DMS114 treated with DMSO at 0.1 percent for 48 hours (cell line): ENCODE data around the gene SERPINA1.
"Not testable (repeated sequence)": the region's sequence is repeated elsewhere in the genome, so short reads cannot be mapped to it uniquely, and the experiment has no call there.

Experiments used
- DNase-seq: peaks from one replicate; lab custom pipeline; 2025; ENCODE audit not compliant: unreplicated experiment; lab: John Stamatoyannopoulos, UW

SERPINA1 gene

GRCh38 chr14:94388384-94389103 lies at the start of gene SERPINA1:
Gene SERPINA1, minus strand, starts transcription at chr14:94388602. Its CDS starts 5,365 bp downstream, at chr14:94383237.
- no peak for DNase-seq

GRCh38 chr14:94428610-94429009 lies 40.2 kb upstream of the SERPINA1 start:
- no peak for DNase-seq

DNA sequence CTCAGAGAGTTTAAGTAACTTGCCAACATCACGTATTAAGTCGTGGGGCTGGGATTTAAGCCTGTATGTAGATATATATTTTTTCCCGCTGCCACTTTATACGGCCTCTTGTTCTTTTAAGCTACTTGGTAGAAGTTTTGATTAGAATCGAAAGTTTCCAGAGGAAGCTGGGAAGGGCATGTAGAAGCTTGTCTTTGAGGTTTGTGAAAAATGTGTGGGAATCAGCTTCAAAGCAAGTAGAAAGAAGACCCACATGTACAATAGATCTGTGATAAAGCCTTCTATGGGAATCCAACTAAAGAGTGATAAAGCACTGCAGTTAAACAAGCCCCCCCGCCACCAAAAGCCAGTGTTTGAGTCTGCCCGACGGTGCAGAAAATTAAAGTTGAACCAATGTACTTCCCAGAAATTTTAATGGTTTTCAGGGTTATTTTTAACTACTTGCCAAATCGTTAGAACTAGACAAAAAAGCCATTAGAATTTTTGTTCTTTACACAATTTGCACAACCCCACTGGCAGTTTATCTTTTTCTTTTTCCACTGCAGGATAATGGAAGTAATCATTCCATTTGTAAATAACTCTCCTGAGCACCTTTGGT lies 38.7 kb upstream of the SERPINA1 start:
- DNase-seq, result no peak

GRCh38 chr14:94426526-94426925 lies 38.1 kb upstream of the SERPINA1 start:
- no peak for DNase-seq

- DNase-seq, result no peak
These were observed 36.0 kb upstream of the SERPINA1 start for GRCh38 chr14:94424371-94424770.

DNA sequence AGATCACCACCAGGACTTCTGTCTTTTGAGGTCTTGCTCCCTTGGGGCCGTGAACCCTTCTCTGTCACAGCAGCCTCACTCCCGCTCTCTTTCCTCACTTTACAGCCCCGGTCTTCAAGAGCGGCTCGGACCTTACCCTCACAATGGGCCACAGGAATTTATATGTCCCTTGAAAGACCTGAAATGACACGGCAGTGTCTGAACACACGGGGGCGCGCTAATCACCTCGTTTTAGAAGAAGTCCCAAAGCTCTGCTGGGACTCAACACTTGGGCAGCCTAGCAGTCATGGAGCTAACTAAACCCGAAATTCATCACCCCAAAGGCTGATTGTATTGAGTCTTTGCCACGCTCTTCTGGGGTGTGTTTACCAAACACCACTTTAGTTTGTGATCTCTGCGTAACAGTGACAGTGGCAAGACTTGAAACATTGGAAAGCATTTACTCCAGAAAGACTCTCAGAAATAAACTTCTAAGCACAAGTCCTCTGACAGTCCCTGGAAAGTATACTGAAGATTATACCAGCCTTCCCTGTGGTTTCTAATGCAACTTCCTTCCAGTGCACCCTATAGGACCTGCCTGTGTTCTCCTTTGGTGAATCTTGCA lies 35.2 kb upstream of the SERPINA1 start:
- DNase-seq, result peak; percentile 49

- DNase-seq, result no peak
These were observed 32.9 kb upstream of the SERPINA1 start for GRCh38 chr14:94421316-94421715.

DNA sequence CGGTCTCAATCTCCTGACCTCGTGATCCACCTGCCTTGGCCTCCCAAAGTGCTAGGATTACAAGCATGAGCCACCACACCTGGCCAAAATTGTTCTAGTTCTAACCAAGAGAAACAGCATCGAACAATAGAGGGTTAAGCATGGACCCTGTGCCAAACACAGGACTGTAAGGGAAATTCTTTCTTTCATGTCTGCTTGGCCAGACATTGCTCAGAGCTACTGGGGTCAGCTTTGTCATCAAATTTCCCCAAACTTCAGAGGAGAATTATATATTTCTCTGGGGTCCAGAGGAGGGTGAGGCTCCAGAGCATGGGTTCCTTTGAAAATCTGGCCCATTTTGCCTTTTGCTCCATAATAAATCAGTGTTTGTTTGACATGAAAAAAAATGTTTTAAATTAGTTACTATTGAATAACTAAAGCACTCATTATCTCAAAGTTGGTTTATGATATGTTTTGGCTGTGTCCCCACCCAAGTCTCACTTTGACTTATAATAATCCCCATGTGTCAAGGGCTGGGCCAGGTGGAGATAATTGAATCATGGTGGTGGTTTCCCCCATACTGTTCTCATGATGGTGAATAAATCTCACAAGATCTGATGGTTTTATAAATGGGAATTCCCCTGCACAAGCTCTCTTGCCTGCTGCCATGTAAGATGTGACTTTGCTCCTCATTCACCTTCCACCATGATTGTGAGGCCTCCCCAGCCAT lies 29.2 kb upstream of the SERPINA1 start:
- DNase-seq, result not testable (repeated sequence)

DNA sequence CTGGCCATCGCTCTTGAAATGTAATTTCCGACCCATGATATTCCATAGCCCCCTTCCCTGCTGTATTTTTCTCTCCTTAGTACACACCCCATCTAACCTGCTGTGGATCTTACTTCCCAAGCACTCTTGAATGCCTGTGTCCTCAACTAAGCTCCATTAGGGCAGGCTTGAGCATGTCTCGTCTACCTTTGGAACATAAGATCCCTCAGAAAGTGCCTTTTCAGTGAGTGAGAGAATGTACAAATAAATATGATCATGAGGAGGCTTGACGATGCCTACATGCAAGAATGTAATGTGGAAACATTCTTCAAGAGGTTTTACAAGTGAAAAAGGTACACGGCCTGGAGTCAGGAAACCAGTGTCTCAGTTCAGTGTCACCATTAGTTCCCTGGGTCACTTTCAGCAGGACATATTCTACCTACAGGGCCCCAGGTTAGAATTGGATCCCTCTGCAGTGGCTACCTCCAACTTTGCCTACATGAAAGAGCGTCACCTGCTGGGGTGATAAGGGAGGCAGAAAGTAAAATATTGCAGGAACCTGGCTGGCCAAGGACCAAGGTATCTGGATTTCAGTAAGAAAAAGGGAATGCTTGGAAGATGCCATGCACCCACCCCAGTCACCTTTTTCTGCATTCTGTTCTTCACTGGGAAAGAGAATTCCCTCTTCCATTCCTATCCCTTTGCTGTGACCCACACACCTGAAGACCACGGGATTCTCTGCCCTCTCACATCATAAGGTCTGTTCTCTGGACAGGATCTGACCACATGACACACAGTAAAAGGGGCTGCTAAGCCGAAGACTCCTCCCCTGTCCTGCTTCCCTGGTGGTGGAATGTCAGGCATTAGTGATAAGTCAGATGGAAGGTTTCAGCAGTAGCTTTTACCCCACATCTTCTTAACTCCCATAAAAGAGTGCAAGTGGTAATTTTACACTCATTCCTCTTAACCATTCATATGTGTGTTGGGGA lies 24.6 kb upstream of the SERPINA1 start:
- DNase-seq, result no peak

DNA sequence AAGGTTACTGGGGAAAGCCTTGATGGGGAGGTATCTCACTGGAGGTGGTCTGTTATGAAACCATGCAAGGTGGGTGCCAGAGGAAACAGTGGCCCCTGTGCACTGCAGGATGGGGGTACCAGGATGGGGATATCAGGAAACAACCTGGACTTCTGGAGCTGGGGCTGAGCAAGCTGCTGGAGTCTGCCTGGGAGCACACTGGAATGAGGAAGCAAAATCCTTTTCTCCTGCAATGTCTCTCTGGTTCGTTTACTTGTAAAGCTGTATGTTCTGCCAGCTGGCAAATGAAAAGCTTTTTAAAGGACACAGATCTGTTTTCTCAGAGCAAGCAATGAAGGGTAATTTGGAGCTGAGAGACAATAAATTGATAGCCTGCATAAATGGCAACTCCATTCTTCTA lies 23.2 kb upstream of the SERPINA1 start:
- DNase-seq, result no peak

- DNase-seq, result not testable (repeated sequence)
These were observed 21.0 kb upstream of the SERPINA1 start for GRCh38 chr14:94409430-94409829.

- no peak for DNase-seq
These were observed 20.2 kb upstream of the SERPINA1 start for GRCh38 chr14:94408546-94409095.

- DNase-seq, result no peak
These were observed 19.5 kb upstream of the SERPINA1 start for GRCh38 chr14:94407906-94408305.

GRCh38 chr14:94406910-94407309 lies 18.5 kb upstream of the SERPINA1 start:
- no peak for DNase-seq

GRCh38 chr14:94405486-94405885 lies 17.1 kb upstream of the SERPINA1 start:
- no peak for DNase-seq

GRCh38 chr14:94404561-94404960 lies 16.2 kb upstream of the SERPINA1 start:
- DNase-seq, result no peak

- no peak for DNase-seq
These were observed 15.0 kb upstream of the SERPINA1 start for GRCh38 chr14:94403312-94403932.

DNA sequence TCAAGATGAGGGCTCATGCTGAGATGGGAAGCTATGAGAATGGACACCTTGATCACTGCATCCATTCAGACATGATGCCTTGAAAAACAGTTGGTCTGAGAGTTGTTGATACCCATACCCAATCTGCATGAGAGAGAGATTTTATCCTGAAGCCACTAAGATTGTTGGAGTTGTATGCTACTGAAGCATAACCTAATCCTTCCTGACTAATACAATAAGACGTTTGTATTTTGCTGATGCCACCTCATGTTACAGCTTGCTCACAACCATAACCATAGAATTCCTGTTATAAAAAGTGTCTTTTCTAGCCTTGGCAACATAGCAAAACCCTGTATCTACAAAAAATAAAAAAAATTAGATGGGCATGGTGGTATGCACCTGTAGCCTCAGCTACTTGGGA lies 12.7 kb upstream of the SERPINA1 start:
- DNase-seq, result no peak

DNA sequence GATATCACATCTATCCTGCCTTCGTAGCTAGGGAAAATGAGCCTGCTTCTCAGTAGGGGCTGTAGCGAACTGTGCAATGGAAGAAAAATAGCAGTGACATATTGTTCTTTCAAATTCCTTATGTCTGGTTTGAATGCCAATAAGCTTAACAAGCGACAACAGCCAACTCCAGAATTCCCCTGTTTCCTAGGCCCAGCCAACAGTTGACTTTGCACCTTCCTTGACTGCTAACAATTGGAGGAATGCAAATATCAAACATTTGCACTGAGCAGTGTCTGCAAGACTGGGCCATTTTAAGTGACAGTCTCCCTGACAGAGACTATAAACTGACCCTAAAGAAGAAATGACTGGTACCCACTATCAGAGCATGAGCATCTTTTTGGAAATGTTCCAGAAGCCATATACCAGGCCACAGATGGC lies 12.0 kb upstream of the SERPINA1 start:
- no peak for DNase-seq

DNA sequence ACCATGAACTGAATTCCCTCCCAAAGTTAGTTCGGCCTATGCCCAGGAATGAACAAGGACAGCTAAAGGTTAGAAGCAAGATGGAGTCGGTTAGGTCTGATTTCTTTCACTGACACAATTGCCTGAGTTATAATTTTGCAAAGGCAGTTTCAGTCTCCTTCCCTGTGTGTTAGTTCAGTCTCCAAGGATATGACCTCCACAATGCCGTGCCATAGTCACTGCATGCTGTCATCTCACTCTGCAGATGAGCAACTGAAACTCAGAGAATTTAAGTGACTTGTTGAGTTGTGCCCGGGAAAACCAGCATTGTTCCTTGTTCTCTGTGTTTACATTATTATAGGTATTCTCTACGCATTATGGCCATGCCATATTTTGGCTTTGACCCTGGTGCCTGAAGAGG lies 10.1 kb upstream of the SERPINA1 start:
- DNase-seq, result no peak
